H1 (cell line): ENCODE data around the gene SYCE1L. TPM values are rescaled to one million over a fixed set of nuclear protein-coding genes. Genes with fewer than 3 reads are reported as not detected.

Experiments used
- BCL11A ChIP-seq, 2 experiments: IDR thresholded peaks; one replicate each; pipeline ENCODE4 v1.6.1; 2011; ENCODE audit warnings: low read depth in 2 of 2, low read length in 2 of 2, mild to moderate bottlenecking in 2 of 2
- CHD7 ChIP-seq: fragments of 300-600 bp; sonication (generic); IDR thresholded peaks from 2 replicates; pipeline ENCODE4 v1.7.1; 2012; ENCODE audit warnings: low read length, moderate library complexity, mild to moderate bottlenecking, inconsistent platforms; ENCODE audit not compliant: insufficient replicate concordance
- polyA plus RNA-seq, 7 experiments: library from polyadenylated mRNA; depleted of rRNA in 3 of 7; stranded (reverse) in 5 of 7; unstranded in 2 of 7; fragments of >200 nt in 5 of 7; fragments of 200-250 nt in 2 of 7; gene quantifications; 1 replicate in 5 of 7; 2 replicates in 1 of 7; 4 replicates in 1 of 7; pipeline versions ENCODE4 v1.2.1 to v1.2.3, GENCODE V29; 2011 to 2013; ENCODE audit warnings: missing spikeins in 2 of 7, mixed read lengths in 2 of 7
- total RNA-seq: library from RNA; stranded (reverse); fragmentation: NEBNext Ultra II Directional; extraction: Animal tissue kit (Norgen Biotek cat#: 25700); gene quantifications from 2 replicates; pipeline ENCODE4 v1.2.1, GENCODE V29; 2021

SYCE1L gene
- total and polyA plus RNA-seq, 2 of the 8 experiments (the other 6 are each of a cell fraction or from before 2014, with no cell fraction given) = 5.8 to 6.8 TPM

GRCh38 chr16:77190190-77190477 lies 9.1 kb upstream of the SYCE1L start (continued):
- TF ChIP-seq CHD7 (no peak), BCL11A (IDR thresholded peaks at IDR 0.05; ENCODE audit: low read depth in 2 of 2, low read length in 2 of 2) (no peak)
